Testis (tissue), 3 donors: Measurements from ENCODE around the gene ISX. TPM values are rescaled to one million over a fixed set of nuclear protein-coding genes. Genes with fewer than 3 reads are reported as not detected.

Experiments used
- DNase-seq: peaks from one replicate; pipeline ENCODE4 v3.0.0-alpha.2; 2019
- H3K27ac ChIP-seq, 2 donors: fragments of 200-600 bp; sonication (generic); one replicate each; pipeline ENCODE4 v1.5.1; 2019
- H3K27me3 ChIP-seq: fragments of 200-600 bp; sonication (generic); one replicate; pipeline ENCODE4 v1.5.1; 2019
- H3K36me3 ChIP-seq: fragments of 200-600 bp; sonication (generic); one replicate; pipeline ENCODE4 v1.5.1; 2017; ENCODE audit warnings: low read depth; ENCODE audit errors: missing control alignments
- H3K4me1 ChIP-seq: fragments of 200-600 bp; sonication (generic); one replicate; pipeline ENCODE4 v1.5.1; 2019
- H3K4me3 ChIP-seq, 2 donors: fragments of 200-600 bp; sonication (generic); one replicate each; pipeline ENCODE4 v1.5.1; 2017 to 2019
- H3K9me3 ChIP-seq: fragments of 200-600 bp; sonication (generic); one replicate; pipeline ENCODE4 v1.5.1; 2017
- POLR2A ChIP-seq: fragments of 450-650 bp; IDR thresholded peaks from one replicate; pipeline ENCODE4 v1.6.1; 2017; ENCODE audit warnings: antibody characterized with exemption, mild to moderate bottlenecking, moderate library complexity
- WGBS, 2 donors: methylation state at CpG; one replicate each; pipeline ENCODE4 v1.1.5; 2018; 5-methylcytosine and 5-hydroxymethylcytosine counted together
- intact Hi-C: fragments of 100-400 bp; cut with DNase I; formaldehyde crosslinking; loops from one replicate; pipeline ENCODE4 v1.15.1; 2023; ENCODE audit warnings: low total_unique reads
- polyA plus RNA-seq: library from polyadenylated mRNA; stranded (reverse); fragments of 350-450 nt; fragmentation: Illumina TruSeq; extraction: RNeasy Lipid Tissue Mini Kit (QIAGEN cat#74804); gene quantifications from one replicate; pipeline ENCODE4 v1.2.3, GENCODE V29; 2014; ENCODE audit warnings: low read depth, low replicate concordance; ENCODE audit not compliant: insufficient read depth
- total RNA-seq, 2 donors: library from RNA; depleted of rRNA; stranded (reverse); fragments of >200 nt; gene quantifications; one replicate each; pipeline ENCODE4 v1.2.3, GENCODE V29; 2016
- TF ChIP-seq, protein P1 (sequence below), 3 experiments: fragments of 450-650 bp in 2 of 3; fragments of 200-600 bp in 1 of 3; sonication (generic) in 1 of 3; IDR thresholded peaks; one replicate each; pipeline ENCODE4 v1.5.1; 2016 to 2019; ENCODE audit warnings: antibody characterized with exemption in 3 of 3, mild to moderate bottlenecking in 2 of 3, moderate library complexity in 1 of 3

ISX gene
- total and polyA plus RNA-seq, 3 donors from 2014 or later: not detected

DNA sequence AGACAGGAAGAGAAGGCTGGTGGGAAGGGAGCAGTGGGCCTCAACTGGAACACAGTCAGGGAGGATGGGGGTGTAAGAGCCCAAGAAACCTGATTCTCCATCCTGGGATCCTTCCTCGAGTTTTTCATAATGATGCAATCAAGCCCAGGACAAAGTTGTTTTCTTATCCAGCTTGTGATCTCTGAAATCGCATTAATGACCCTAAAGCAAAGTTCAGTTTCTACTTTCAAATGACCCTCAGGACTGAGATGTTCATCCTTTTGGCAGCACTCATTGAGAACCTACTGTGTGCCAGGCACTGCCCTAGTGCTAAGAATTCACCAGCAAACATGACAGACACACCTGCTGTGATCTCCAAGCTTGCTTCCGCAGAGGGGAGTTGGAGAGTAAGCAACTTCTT, 45.3 kb downstream of the ISX start:
- no peaks in the 10 kb centered on the region for H3K9me3 ChIP-seq

DNA sequence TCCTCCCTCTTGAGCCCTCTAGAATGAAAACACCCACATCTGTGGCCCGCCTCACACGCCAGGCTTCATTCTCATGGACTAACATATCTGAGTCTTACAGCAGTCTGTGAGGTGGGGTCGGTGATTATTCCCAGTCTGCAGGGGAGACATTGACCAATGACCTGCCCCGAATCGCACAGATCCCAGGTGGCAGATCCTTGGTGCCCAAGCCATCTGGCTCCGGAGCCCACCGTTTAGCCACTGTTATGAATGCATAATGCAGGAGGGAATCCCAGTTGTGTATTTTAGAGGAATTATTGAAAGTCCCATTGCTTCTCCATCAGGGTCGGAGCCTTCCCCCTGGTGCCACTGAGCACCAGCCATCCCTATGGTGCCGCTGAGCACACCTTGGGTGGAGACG, 47.4 kb downstream of the ISX start:
- no peaks in the 10 kb centered on the region for H3K4me1 ChIP-seq
- WGBS, 2 donors: 92 to 96% methylated on average over 10 of the region's 10 CpGs
- H3K27ac ChIP-seq: no peak overlapping the region
- H3K36me3 ChIP-seq: no peaks in the 10 kb centered on the region
- no peaks in the 10 kb centered on the region for H3K9me3 ChIP-seq
- no peak for DNase-seq
- no peak overlapping the region for H3K4me3 ChIP-seq
- intact Hi-C loops: no loop called here
- no peaks in the 10 kb centered on the region for H3K27me3 ChIP-seq
- TF ChIP-seq, protein P1, sequence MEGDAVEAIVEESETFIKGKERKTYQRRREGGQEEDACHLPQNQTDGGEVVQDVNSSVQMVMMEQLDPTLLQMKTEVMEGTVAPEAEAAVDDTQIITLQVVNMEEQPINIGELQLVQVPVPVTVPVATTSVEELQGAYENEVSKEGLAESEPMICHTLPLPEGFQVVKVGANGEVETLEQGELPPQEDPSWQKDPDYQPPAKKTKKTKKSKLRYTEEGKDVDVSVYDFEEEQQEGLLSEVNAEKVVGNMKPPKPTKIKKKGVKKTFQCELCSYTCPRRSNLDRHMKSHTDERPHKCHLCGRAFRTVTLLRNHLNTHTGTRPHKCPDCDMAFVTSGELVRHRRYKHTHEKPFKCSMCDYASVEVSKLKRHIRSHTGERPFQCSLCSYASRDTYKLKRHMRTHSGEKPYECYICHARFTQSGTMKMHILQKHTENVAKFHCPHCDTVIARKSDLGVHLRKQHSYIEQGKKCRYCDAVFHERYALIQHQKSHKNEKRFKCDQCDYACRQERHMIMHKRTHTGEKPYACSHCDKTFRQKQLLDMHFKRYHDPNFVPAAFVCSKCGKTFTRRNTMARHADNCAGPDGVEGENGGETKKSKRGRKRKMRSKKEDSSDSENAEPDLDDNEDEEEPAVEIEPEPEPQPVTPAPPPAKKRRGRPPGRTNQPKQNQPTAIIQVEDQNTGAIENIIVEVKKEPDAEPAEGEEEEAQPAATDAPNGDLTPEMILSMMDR (IDR thresholded peaks at IDR 0.05): no peak
- no peak for TF ChIP-seq POLR2A

More for the DNA sequence above, 45.3 kb downstream of the ISX start:
- intact Hi-C loops: no loop called here
- H3K4me3 ChIP-seq: no peak overlapping the region
- no peaks in the 10 kb centered on the region for H3K36me3 ChIP-seq
- no peak for TF ChIP-seq POLR2A
- TF ChIP-seq, protein P1 (IDR thresholded peaks at IDR 0.05): no peak
- H3K4me1 ChIP-seq: no peaks in the 10 kb centered on the region
- H3K27me3 ChIP-seq: no peaks in the 10 kb centered on the region
- DNase-seq: no peak
- H3K27ac ChIP-seq: no peak overlapping the region
- 71 to 78% methylated on average over 3 of the region's 3 CpGs for WGBS, 2 donors

DNA sequence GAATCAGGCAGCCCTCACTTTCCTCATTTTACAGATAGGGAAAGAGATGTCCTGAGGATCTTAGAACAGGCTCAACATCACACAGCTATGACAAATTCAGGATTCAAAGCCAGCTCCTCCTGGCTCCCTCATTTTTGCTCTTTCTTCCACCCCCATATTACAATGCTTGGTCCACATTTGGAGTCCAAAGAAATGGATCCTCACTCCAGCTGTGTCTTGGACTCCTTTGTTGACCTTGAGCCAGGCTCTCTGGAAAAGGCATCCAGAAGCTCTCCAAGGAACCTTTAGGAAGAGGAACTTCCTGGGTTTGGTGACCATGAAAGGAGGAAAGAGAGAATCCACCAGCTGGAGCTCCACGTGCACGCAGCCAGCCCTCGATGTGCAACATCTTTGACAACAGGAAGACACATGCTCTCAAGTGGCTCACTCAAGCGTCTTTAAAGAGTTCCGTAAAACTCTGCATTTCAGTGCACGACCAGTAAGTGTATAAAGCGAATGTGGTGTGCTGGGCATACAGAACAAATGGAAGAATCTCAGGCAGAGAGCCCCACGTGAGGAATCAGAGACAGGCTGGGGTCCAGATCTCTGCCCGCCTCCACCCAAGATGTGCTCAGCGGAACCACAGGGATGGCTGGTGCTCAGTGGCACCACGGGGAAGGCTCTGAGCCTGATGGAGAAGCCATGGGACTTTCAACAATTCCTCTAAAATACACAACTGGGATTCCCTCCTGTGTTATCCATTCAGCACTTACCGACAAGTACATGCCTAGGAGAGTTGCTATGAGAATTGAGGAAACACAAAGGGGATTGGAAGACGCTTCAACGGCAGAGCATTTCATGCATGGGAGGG, 48.4 kb downstream of the ISX start:
- no peak overlapping the region for H3K4me3 ChIP-seq
- no peaks in the 10 kb centered on the region for H3K9me3 ChIP-seq
- TF ChIP-seq, protein P1 (IDR thresholded peaks at IDR 0.05): no peak
- no peak for TF ChIP-seq POLR2A
- no peaks in the 10 kb centered on the region for H3K27me3 ChIP-seq
- no peaks in the 10 kb centered on the region for H3K36me3 ChIP-seq
- H3K27ac ChIP-seq: no peak overlapping the region
- WGBS, 2 donors: 84 to 86% methylated on average over 14 of the region's 14 CpGs
- intact Hi-C loops: no loop called here
- no peak for DNase-seq
- no peaks in the 10 kb centered on the region for H3K4me1 ChIP-seq

DNA sequence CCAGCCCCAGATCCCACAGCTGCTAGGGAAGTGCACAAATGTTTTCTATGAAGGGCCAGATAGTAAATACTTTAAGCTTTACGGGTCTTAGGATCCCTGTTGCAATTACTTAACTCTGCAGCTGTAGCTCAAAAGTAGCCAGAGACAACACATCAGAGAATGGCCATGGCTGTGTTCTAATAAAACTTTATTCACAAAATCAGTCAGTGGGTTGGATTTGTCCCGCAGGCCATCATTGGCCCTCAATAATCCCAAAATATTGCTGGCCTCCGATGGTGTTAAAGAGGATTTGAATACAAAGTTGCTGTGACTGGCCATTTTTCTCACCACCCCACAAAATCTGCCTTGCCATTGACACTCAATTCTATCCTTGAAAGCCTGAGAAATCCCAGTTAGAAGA, 49.6 kb downstream of the ISX start:
- H3K9me3 ChIP-seq: no peaks in the 10 kb centered on the region
- H3K27ac ChIP-seq: no peak overlapping the region
- no peaks in the 10 kb centered on the region for H3K4me1 ChIP-seq
- 92 to 94% methylated on average over 3 of the region's 3 CpGs for WGBS, 2 donors
- H3K27me3 ChIP-seq: no peaks in the 10 kb centered on the region
- no peak for DNase-seq
- intact Hi-C loops: no loop called here
- TF ChIP-seq, protein P1 (IDR thresholded peaks at IDR 0.05): no peak
- no peak for TF ChIP-seq POLR2A
- H3K36me3 ChIP-seq: no peaks in the 10 kb centered on the region
- no peak overlapping the region for H3K4me3 ChIP-seq

DNA sequence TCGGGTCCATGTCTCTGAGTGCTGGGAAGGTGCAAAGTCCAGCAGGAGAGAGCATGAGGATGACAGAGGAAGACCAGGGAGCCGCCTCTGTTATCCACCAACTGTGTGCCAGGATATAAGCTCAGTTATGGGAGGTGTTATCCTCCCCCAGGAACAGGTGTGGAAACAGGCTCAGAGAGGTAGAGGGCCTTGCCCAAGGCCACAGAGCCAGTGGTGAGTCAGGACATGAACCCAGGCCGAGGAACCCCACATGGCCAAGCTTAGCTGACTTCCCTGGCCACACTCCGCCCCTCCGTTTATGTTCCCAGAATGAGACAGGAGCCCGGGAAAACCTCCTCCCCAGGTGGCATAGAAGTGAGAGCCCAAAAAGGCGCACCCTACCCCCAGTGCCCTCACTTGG, 50.3 kb downstream of the ISX start:
- no peaks in the 10 kb centered on the region for H3K27me3 ChIP-seq
- no peaks in the 10 kb centered on the region for H3K36me3 ChIP-seq
- WGBS, 2 donors: 78 to 93% methylated on average over 6 to 7 of the region's 7 CpGs
- H3K27ac ChIP-seq: no peak overlapping the region
- intact Hi-C loops: no loop called here
- no peak for TF ChIP-seq POLR2A
- TF ChIP-seq, protein P1 (IDR thresholded peaks at IDR 0.05): no peak
- H3K4me3 ChIP-seq: no peak overlapping the region
- no peaks in the 10 kb centered on the region for H3K9me3 ChIP-seq
- H3K4me1 ChIP-seq: no peaks in the 10 kb centered on the region
- DNase-seq: no peak
